ENCODE data around the gene CLEC4G. TPM values are rescaled to one million over a fixed set of nuclear protein-coding genes. Genes with fewer than 3 reads are reported as not detected.

CLEC4G gene
- total RNA-seq, 1 donor from 2014 or later: not detected

- DNase-seq (ENCODE audit: low read depth) (no peak), FAIRE-seq (no peak)
- H3K4me3 ChIP-seq (ENCODE audit: low read depth, low read length): no peak overlapping the region
- TF ChIP-seq CTCF (IDR thresholded peaks at IDR 0.05; ENCODE audit: insufficient read depth, low read length, severe bottlenecking): no peak
- H3K27me3 ChIP-seq (ENCODE audit: control insufficient read depth, insufficient read depth, low read length): no peaks in the 10 kb centered on the region
- H3K36me3 ChIP-seq (ENCODE audit: control insufficient read depth, insufficient read depth, low read length): no peaks in the 10 kb centered on the region
Observed at GRCh38 chr19:7744871-7745650, 13.2 kb upstream of the CLEC4G start.

GRCh38 chr19:7744199-7744786 lies 12.4 kb upstream of the CLEC4G start:
- Histone ChIP-seq H3K4me3 (ENCODE audit: low read depth, low read length) (no peak overlapping the region), H3K36me3 (ENCODE audit: control insufficient read depth, insufficient read depth, low read length) (no peaks in the 10 kb centered on the region), H3K27me3 (ENCODE audit: control insufficient read depth, insufficient read depth, low read length) (no peaks in the 10 kb centered on the region)
- no peak for TF ChIP-seq CTCF (IDR thresholded peaks at IDR 0.05; ENCODE audit: insufficient read depth, low read length, severe bottlenecking)
- FAIRE-seq (no peak), DNase-seq (ENCODE audit: low read depth) (no peak)

GRCh38 chr19:7743425-7743841 lies 11.5 kb upstream of the CLEC4G start:
- no peaks in the 10 kb centered on the region for H3K27me3 ChIP-seq (ENCODE audit: control insufficient read depth, insufficient read depth, low read length)
- FAIRE-seq (no peak), DNase-seq (ENCODE audit: low read depth) (no peak)
- no peaks in the 10 kb centered on the region for H3K36me3 ChIP-seq (ENCODE audit: control insufficient read depth, insufficient read depth, low read length)
- no peak overlapping the region for H3K4me3 ChIP-seq (ENCODE audit: low read depth, low read length)
- no peak for TF ChIP-seq CTCF (IDR thresholded peaks at IDR 0.05; ENCODE audit: insufficient read depth, low read length, severe bottlenecking)

- DNase-seq (ENCODE audit: low read depth) (no peak), FAIRE-seq (no peak)
- H3K4me3 ChIP-seq (ENCODE audit: low read depth, low read length): no peak overlapping the region
- no peaks in the 10 kb centered on the region for H3K27me3 ChIP-seq (ENCODE audit: control insufficient read depth, insufficient read depth, low read length)
- TF ChIP-seq CTCF (IDR thresholded peaks at IDR 0.05; ENCODE audit: insufficient read depth, low read length, severe bottlenecking): no peak
- H3K36me3 ChIP-seq (ENCODE audit: control insufficient read depth, insufficient read depth, low read length): no peaks in the 10 kb centered on the region
Observed at GRCh38 chr19:7742991-7743390, 11.1 kb upstream of the CLEC4G start.

GRCh38 chr19:7742575-7742974 lies 10.7 kb upstream of the CLEC4G start:
- H3K27me3 ChIP-seq (ENCODE audit: control insufficient read depth, insufficient read depth, low read length): no peaks in the 10 kb centered on the region
- FAIRE-seq (no peak), DNase-seq (ENCODE audit: low read depth) (no peak)
- H3K4me3 ChIP-seq (ENCODE audit: low read depth, low read length): no peak overlapping the region
- no peak for TF ChIP-seq CTCF (IDR thresholded peaks at IDR 0.05; ENCODE audit: insufficient read depth, low read length, severe bottlenecking)
- H3K36me3 ChIP-seq (ENCODE audit: control insufficient read depth, insufficient read depth, low read length): no peaks in the 10 kb centered on the region

All from bronchial epithelial cell (primary cell).